HCT116 (cell line): Measurements from ENCODE around the gene PRIMPOL. TPM values are rescaled to one million over a fixed set of nuclear protein-coding genes. Genes with fewer than 3 reads are reported as not detected.

Source experiments
- ATAC-seq: fragments of 200-7000 bp; cut with Tn5 transposase; 2 replicates; pipeline ENCODE4 v1.9.1; 2020; ENCODE audit warnings: mild to moderate bottlenecking, moderate library complexity
- BruUV-seq: library from RNA; stranded (reverse); fragments of 400-500 nt; replicated peaks from 2 replicates; lab custom pipeline; 2021; lab: Mats Ljungman, UMichigan
- CTCF ChIA-PET: fragments of 300-600 bp; sonication (Branson Sonifier 250); formaldehyde crosslinking; loops from one replicate; lab custom pipeline; 2021; ENCODE audit warnings: antibody characterized with exemption; lab: Charles Lee
- POLR2A ChIA-PET: fragments of 300-600, 350-600 bp; sonication (Branson Sonifier 250); formaldehyde crosslinking; loops from one replicate; lab custom pipeline; 2021; ENCODE audit warnings: antibody characterized with exemption; lab: Charles Lee
- RAD21 ChIA-PET, 2 experiments: fragments of 300-600 bp; sonication (Branson Sonifier 250); formaldehyde crosslinking; loops; one replicate each; lab custom pipeline; 2023; ENCODE audit warnings: low total read pairs in 2 of 2; ENCODE audit not compliant: uncharacterized antibody in 2 of 2, unreplicated experiment in 2 of 2, low non-redundant PET in 1 of 2; lab: Charles Lee
- DNase-seq: peaks from one replicate; pipeline ENCODE4 v3.0.0-alpha.2; 2010; ENCODE audit warnings: low read depth, low spot score
- H2AFZ ChIP-seq: fragments of 200-600 bp; shearing (Covaris generic), sonication (generic); 2 replicates; pipeline ENCODE4 v1.6.1; 2017; ENCODE audit warnings: low read depth, mixed run types, mixed read lengths, antibody characterized with exemption, low read length; ENCODE audit not compliant: poor library complexity, severe bottlenecking
- H3K27ac ChIP-seq: 2 replicates; pipeline ENCODE4 v1.5.1; 2012; ENCODE audit warnings: low read depth, low read length
- H3K27me3 ChIP-seq: fragments of 200-600 bp; sonication (generic); 2 replicates; pipeline ENCODE4 v1.6.1; 2016; ENCODE audit warnings: mixed run types, low read length, mixed read lengths; ENCODE audit not compliant: insufficient read depth
- H3K36me3 ChIP-seq, 2 experiments: fragments of 200-500 bp in 1 of 2; fragments of 200-600 bp in 1 of 2; sonication (Bioruptor generic) in 1 of 2; sonication (generic) in 1 of 2; 2 replicates each; pipeline versions ENCODE4 v1.5.1 to v1.6.1; 2014 to 2016; ENCODE audit warnings: low read length in 2 of 2, inconsistent platforms in 1 of 2, mixed read lengths in 1 of 2, mixed run types in 1 of 2; ENCODE audit not compliant: insufficient read depth in 2 of 2, control insufficient read depth in 1 of 2
- H3K4me1 ChIP-seq, 2 experiments: fragments of 200-600 bp in 1 of 2; sonication (generic) in 1 of 2; 2 replicates each; pipeline versions ENCODE4 v1.5.1 to v1.6.1; 2012 to 2017; ENCODE audit warnings: low read length in 2 of 2, inconsistent platforms in 1 of 2, mild to moderate bottlenecking in 1 of 2, mixed read lengths in 1 of 2, mixed run types in 1 of 2, moderate library complexity in 1 of 2; ENCODE audit not compliant: insufficient read depth in 2 of 2, control insufficient read depth in 1 of 2
- H3K4me2 ChIP-seq: fragments of 200-600 bp; sonication (generic); 2 replicates; pipeline ENCODE4 v1.6.1; 2017; ENCODE audit warnings: mixed run types, low read length, mixed read lengths
- H3K4me3 ChIP-seq, 2 experiments: fragments of 200-600 bp in 1 of 2; sonication (generic) in 1 of 2; replicated peaks in 1 of 2; 2 replicates each; pipeline ENCODE4 v1.5.1; 2011 to 2016; ENCODE audit warnings: low read length in 2 of 2, control low read depth in 1 of 2, low read depth in 1 of 2, mild to moderate bottlenecking in 1 of 2, mixed read lengths in 1 of 2, mixed run types in 1 of 2
- H3K79me2 ChIP-seq: fragments of 200-600 bp; sonication (generic); 2 replicates; pipeline ENCODE4 v1.6.1; 2017; ENCODE audit warnings: mild to moderate bottlenecking, mixed run types, low read length, moderate library complexity, mixed read lengths; ENCODE audit not compliant: insufficient read depth
- H3K9ac ChIP-seq: fragments of 200-600 bp; sonication (generic); 2 replicates; pipeline ENCODE4 v1.6.1; 2016; ENCODE audit warnings: low read length, mixed read lengths
- H3K9me2 ChIP-seq: fragments of 200-600 bp; sonication (generic), shearing (Covaris generic); 2 replicates; pipeline ENCODE4 v1.6.1; 2017; ENCODE audit warnings: mixed run types, mild to moderate bottlenecking, moderate library complexity; ENCODE audit not compliant: insufficient read depth
- H3K9me3 ChIP-seq, 2 experiments: fragments of 200-500 bp in 1 of 2; fragments of 200-600 bp in 1 of 2; sonication (Bioruptor generic) in 1 of 2; sonication (generic) in 1 of 2; 2 replicates each; pipeline ENCODE4 v1.6.1; 2014 to 2017; ENCODE audit warnings: low read length in 2 of 2, mixed read lengths in 2 of 2, inconsistent platforms in 1 of 2, low read depth in 1 of 2, mild to moderate bottlenecking in 1 of 2, mixed run types in 1 of 2, moderate library complexity in 1 of 2; ENCODE audit not compliant: control insufficient read depth in 1 of 2, insufficient read depth in 1 of 2
- H4K20me1 ChIP-seq: fragments of 200-600 bp; sonication (generic), shearing (Covaris generic); 2 replicates; pipeline ENCODE4 v1.6.1; 2017; ENCODE audit warnings: mixed run types, mild to moderate bottlenecking, moderate library complexity; ENCODE audit not compliant: insufficient read depth
- CBX3 ChIP-seq: IDR thresholded peaks from 2 replicates; pipeline ENCODE4 v1.6.1; 2012; ENCODE audit warnings: low read depth
- CEBPB ChIP-seq: IDR thresholded peaks from 2 replicates; pipeline ENCODE4 v1.6.1; 2012; ENCODE audit warnings: low read depth
- EGR1 ChIP-seq: IDR thresholded peaks from 2 replicates; pipeline ENCODE4 v1.6.1; 2012; ENCODE audit warnings: low read depth
- ELF1 ChIP-seq: IDR thresholded peaks from 2 replicates; pipeline ENCODE4 v1.6.1; 2012; ENCODE audit warnings: low read depth, borderline replicate concordance
- EZH2 ChIP-seq: fragments of 200-600 bp; sonication (generic); IDR thresholded peaks from 2 replicates; pipeline ENCODE4 v1.6.1; 2017; ENCODE audit warnings: antibody characterized with exemption, mixed run types
- EZH2phosphoT487 ChIP-seq: fragments of 200-600 bp; IDR thresholded peaks from 2 replicates; pipeline ENCODE4 v1.6.1; 2018; ENCODE audit warnings: antibody characterized with exemption, borderline replicate concordance
- FOSL1 ChIP-seq: IDR thresholded peaks from 2 replicates; pipeline ENCODE4 v1.6.1; 2012; ENCODE audit warnings: low read depth
- JUND ChIP-seq: IDR thresholded peaks from 2 replicates; pipeline ENCODE4 v1.6.1; 2012
- POLR2A ChIP-seq: IDR thresholded peaks from 2 replicates; pipeline ENCODE4 v1.7.0; 2011; ENCODE audit warnings: borderline replicate concordance; ENCODE audit not compliant: insufficient read depth, insufficient read length; ENCODE audit errors: extremely low read depth
- POLR2AphosphoS5 ChIP-seq: IDR thresholded peaks from 2 replicates; pipeline ENCODE4 v1.6.1; 2011; ENCODE audit warnings: mild to moderate bottlenecking, low read depth, low read length, moderate library complexity
- RAD21 ChIP-seq: IDR thresholded peaks from 2 replicates; pipeline ENCODE4 v1.6.1; 2012; ENCODE audit warnings: low read depth, mild to moderate bottlenecking
- SIN3A ChIP-seq: IDR thresholded peaks from 2 replicates; pipeline ENCODE4 v1.6.1; 2012; ENCODE audit warnings: low read depth
- SRF ChIP-seq: IDR thresholded peaks from 2 replicates; pipeline ENCODE4 v1.6.1; 2012; ENCODE audit warnings: low read depth
- TCF7L2 ChIP-seq: IDR thresholded peaks from 2 replicates; pipeline ENCODE4 v1.7.0; 2011; ENCODE audit warnings: borderline replicate concordance, inconsistent platforms; ENCODE audit not compliant: insufficient read depth, insufficient read length; ENCODE audit errors: extremely low read depth
- YY1 ChIP-seq: IDR thresholded peaks from 2 replicates; pipeline ENCODE4 v1.6.1; 2011; ENCODE audit warnings: low read length, low read depth, moderate library complexity, mild to moderate bottlenecking; ENCODE audit not compliant: insufficient replicate concordance; ENCODE audit errors: extremely low read depth
- ZFX ChIP-seq: fragments of 450-650 bp; IDR thresholded peaks from 2 replicates; pipeline ENCODE4 v1.6.1; 2017
- ZNF274 ChIP-seq: fragments of 200-500 bp; sonication (Bioruptor generic); IDR thresholded peaks from 2 replicates; pipeline ENCODE4 v1.6.1; 2014; ENCODE audit warnings: mild to moderate bottlenecking, low read depth, low read length, inconsistent platforms
- intact Hi-C: fragments of 100-400 bp; cut with micrococcal nuclease; formaldehyde crosslinking; loops from 2 replicates; pipeline ENCODE4 v1.10.0; 2022
- total RNA-seq: library from RNA; stranded (reverse); gene quantifications from one replicate; pipeline ENCODE4 v1.2.1, GENCODE V29; 2021; ENCODE audit not compliant: unreplicated experiment
- TF ChIP-seq, protein P1 (sequence below): IDR thresholded peaks from 2 replicates; pipeline ENCODE4 v1.6.1; 2012
- TF ChIP-seq, protein P2 (sequence below): IDR thresholded peaks from 2 replicates; pipeline ENCODE4 v1.6.1; 2012
- TF ChIP-seq, protein P3 (sequence below): IDR thresholded peaks from 2 replicates; pipeline ENCODE4 v1.6.1; 2011; ENCODE audit warnings: mild to moderate bottlenecking, low read length, moderate library complexity; ENCODE audit not compliant: insufficient replicate concordance; ENCODE audit errors: extremely low read depth

PRIMPOL gene
- total RNA-seq, 1 experiment from 2014 or later = 11.3 TPM

DNA sequence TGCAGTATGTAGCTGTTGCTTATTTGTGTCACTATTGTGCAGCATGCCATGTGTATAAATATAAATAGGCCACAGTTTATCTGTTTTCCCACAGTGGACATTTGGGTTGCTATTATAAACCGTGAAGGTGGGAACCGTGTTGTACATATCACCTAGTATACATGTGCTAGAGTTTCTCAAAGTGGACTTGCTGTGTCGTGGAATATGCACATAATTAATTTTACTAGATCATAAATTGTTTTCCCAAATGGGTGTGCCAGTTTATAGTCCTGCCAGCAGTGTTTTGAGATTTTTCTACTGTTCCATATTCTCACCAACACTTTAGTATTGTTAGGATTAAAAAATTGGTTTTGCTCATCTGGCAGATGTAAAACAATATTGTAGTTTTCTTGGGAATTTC is 38.5 kb downstream of the PRIMPOL start:
- CTCF ChIA-PET = no interaction called here
- RAD21 ChIA-PET = no interaction called here
- Histone ChIP-seq H4K20me1 (no peaks in the 10 kb centered on the region), H3K4me3 (peak overlapping the region in 1 of 2 experiments; percentile 26; a peak in 1 of 4 replicates), H3K36me3 (no peaks in the 10 kb centered on the region), H3K9ac (peak overlapping the region; percentile 51), H3K9me3 (no peaks in the 10 kb centered on the region), H3K79me2 (no peaks in the 10 kb centered on the region), H3K4me2 (peak overlapping the region; percentile 63), H3K9me2 (no peaks in the 10 kb centered on the region), H2AFZ (no peak overlapping the region), H3K4me1 (peaks cover 3 to 17% of the 10 kb centered on the region in 2 experiments; a peak in 2 of 4 replicates), H3K27me3 (no peaks in the 10 kb centered on the region), H3K27ac (peak overlapping the region; percentile 11; the same call in 1 of the 2 replicates)
- intact Hi-C loops = no loop called here
- POLR2A ChIA-PET = no interaction called here
- no TSS peak for BruUV-seq
- DNase-seq (no peak), ATAC-seq (no peak)
- TF ChIP-seq FOSL1 = no peak
- TF ChIP-seq SRF = no peak
- no peak for TF ChIP-seq EZH2
- TF ChIP-seq ELF1 = no peak
- TF ChIP-seq ZNF274 = no peak
- no peak for TF ChIP-seq JUND
- TF ChIP-seq CEBPB = no peak

DNA sequence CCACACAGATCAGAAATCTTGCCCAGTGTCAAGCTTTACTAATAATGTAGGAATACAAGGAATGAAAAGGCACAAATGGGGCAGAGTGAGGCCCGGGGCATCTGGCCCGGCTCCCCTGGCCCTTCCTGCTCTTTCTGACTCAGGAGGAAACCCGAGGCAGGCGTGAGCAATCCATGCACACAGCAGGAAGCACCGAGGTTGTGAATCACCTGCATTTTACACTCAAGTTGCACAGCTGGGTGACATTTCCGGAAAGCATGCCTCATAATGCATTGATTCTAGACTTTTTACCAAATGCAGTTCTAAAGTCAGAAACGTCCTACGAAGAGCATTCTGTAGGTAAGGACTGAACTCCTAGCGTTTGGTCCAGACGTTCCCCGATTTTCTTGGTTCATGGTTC is 38.9 kb downstream of the PRIMPOL start:
- no TSS peak for BruUV-seq
- CTCF ChIA-PET = no interaction called here
- Histone ChIP-seq H3K27ac (peak overlapping the region; percentile 11; the same call in 1 of the 2 replicates), H3K4me2 (peak overlapping the region; percentile 63), H2AFZ (no peak overlapping the region), H3K79me2 (no peaks in the 10 kb centered on the region), H3K27me3 (no peaks in the 10 kb centered on the region), H3K4me1 (peaks cover 3 to 17% of the 10 kb centered on the region in 2 experiments; a peak in 2 of 4 replicates), H3K9ac (peak overlapping the region; percentile 51), H4K20me1 (no peaks in the 10 kb centered on the region), H3K9me3 (no peaks in the 10 kb centered on the region), H3K4me3 (peak overlapping the region in 1 of 2 experiments; percentile 26; a peak in 1 of 4 replicates), H3K9me2 (no peaks in the 10 kb centered on the region), H3K36me3 (no peaks in the 10 kb centered on the region)
- intact Hi-C loops = no loop called here
- RAD21 ChIA-PET = no interaction called here
- DNase-seq (peak; percentile 54), ATAC-seq (peak; percentile 93)
- POLR2A ChIA-PET = no interaction called here
- TF ChIP-seq POLR2AphosphoS5 (peak; percentile 38; the same call in 1 of the 2 replicates), TCF7L2 (no peak), ELF1 (peak; percentile 30; the same call in 1 of the 2 replicates), CBX3 (peak; percentile 52; the same call in 1 of the 2 replicates), POLR2A (no peak), FOSL1 (peak; percentile 81), YY1 (no peak), EGR1 (no peak), RAD21 (no peak), EZH2phosphoT487 (no peak), ZNF274 (no peak), ZFX (no peak), CEBPB (peak; percentile 66; the same call in 1 of the 2 replicates), SIN3A (peak; percentile 71), EZH2 (no peak), JUND (peak; percentile 81), SRF (peak; percentile 69)
- TF ChIP-seq, protein P1, sequence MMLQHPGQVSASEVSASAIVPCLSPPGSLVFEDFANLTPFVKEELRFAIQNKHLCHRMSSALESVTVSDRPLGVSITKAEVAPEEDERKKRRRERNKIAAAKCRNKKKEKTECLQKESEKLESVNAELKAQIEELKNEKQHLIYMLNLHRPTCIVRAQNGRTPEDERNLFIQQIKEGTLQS = no peak
- TF ChIP-seq, protein P2, sequence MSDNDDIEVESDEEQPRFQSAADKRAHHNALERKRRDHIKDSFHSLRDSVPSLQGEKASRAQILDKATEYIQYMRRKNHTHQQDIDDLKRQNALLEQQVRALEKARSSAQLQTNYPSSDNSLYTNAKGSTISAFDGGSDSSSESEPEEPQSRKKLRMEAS = peak; percentile 79
- TF ChIP-seq, protein P3, sequence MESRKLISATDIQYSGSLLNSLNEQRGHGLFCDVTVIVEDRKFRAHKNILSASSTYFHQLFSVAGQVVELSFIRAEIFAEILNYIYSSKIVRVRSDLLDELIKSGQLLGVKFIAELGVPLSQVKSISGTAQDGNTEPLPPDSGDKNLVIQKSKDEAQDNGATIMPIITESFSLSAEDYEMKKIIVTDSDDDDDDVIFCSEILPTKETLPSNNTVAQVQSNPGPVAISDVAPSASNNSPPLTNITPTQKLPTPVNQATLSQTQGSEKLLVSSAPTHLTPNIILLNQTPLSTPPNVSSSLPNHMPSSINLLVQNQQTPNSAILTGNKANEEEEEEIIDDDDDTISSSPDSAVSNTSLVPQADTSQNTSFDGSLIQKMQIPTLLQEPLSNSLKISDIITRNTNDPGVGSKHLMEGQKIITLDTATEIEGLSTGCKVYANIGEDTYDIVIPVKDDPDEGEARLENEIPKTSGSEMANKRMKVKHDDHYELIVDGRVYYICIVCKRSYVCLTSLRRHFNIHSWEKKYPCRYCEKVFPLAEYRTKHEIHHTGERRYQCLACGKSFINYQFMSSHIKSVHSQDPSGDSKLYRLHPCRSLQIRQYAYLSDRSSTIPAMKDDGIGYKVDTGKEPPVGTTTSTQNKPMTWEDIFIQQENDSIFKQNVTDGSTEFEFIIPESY = no peak
